ENCODE data around the gene SEC24B. TPM values are rescaled to one million over a fixed set of nuclear protein-coding genes. Genes with fewer than 3 reads are reported as not detected.
"Not testable (repeated sequence)": the region's sequence is repeated elsewhere in the genome, so short reads cannot be mapped to it uniquely, and the experiment has no call there.

The SEC24B gene
- total RNA-seq, 1 donor from 2014 or later, result 26.4 TPM

GRCh38 chr4:109510687-109511086 is 77.1 kb downstream of the SEC24B start:
- Histone ChIP-seq H3K9me3 (replicated peaks) (no peaks in the 10 kb centered on the region), H3K4me3 (no peak overlapping the region), H3K27me3 (ENCODE audit: low read depth) (no peaks in the 10 kb centered on the region), H3K4me1 (peaks cover 6% of the 10 kb centered on the region), H3K36me3 (peaks cover 82% of the 10 kb centered on the region), H3K27ac (replicated peaks) (no peak overlapping the region)
- TF ChIP-seq CTCF (IDR thresholded peaks at IDR 0.05; ENCODE audit: borderline replicate concordance), result no peak
- no peak for DNase-seq
- intact Hi-C loops (cut with micrococcal nuclease), result no loop called here

GRCh38 chr4:109511414-109511813 is 77.8 kb downstream of the SEC24B start:
- intact Hi-C loops (cut with micrococcal nuclease), result no loop called here

GRCh38 chr4:109513368-109513767 is 79.8 kb downstream of the SEC24B start:
- DNase-seq; H3K27ac ChIP-seq (replicated peaks); H3K27me3 ChIP-seq (ENCODE audit: low read depth); H3K9me3 ChIP-seq (replicated peaks); H3K4me3 ChIP-seq; intact Hi-C loops (cut with micrococcal nuclease); H3K4me1 ChIP-seq: not testable (repeated sequence)
- peaks cover 83% of the 10 kb centered on the region for H3K36me3 ChIP-seq

More at GRCh38 chr4:109511414-109511813, 77.8 kb downstream of the SEC24B start:
- Histone ChIP-seq H3K4me3 (no peak overlapping the region), H3K27ac (replicated peaks) (no peak overlapping the region), H3K36me3 (peaks cover 84% of the 10 kb centered on the region), H3K27me3 (ENCODE audit: low read depth) (no peaks in the 10 kb centered on the region), H3K4me1 (peaks cover 6% of the 10 kb centered on the region), H3K9me3 (replicated peaks) (no peaks in the 10 kb centered on the region)
- no peak for TF ChIP-seq CTCF (IDR thresholded peaks at IDR 0.05; ENCODE audit: borderline replicate concordance)
- no peak for DNase-seq

- no peaks in the 10 kb centered on the region for H3K4me1 ChIP-seq
- H3K9me3 ChIP-seq (replicated peaks), result no peaks in the 10 kb centered on the region
- no peak overlapping the region for H3K27ac ChIP-seq (replicated peaks)
- DNase-seq, result no peak
- H3K36me3 ChIP-seq, result peaks cover 98% of the 10 kb centered on the region
- no peak for TF ChIP-seq CTCF (IDR thresholded peaks at IDR 0.05; ENCODE audit: borderline replicate concordance)
- intact Hi-C loops (cut with micrococcal nuclease), result no loop called here
- H3K4me3 ChIP-seq, result no peak overlapping the region
- H3K27me3 ChIP-seq (ENCODE audit: low read depth), result no peaks in the 10 kb centered on the region
Observed at GRCh38 chr4:109532182-109532581, 98.6 kb downstream of the SEC24B start.

- intact Hi-C loops (cut with micrococcal nuclease), result no loop called here
- Histone ChIP-seq H3K27ac (replicated peaks) (no peak overlapping the region), H3K36me3 (peaks cover 35% of the 10 kb centered on the region), H3K4me1 (peaks cover 4% of the 10 kb centered on the region), H3K9me3 (replicated peaks) (peaks cover 10% of the 10 kb centered on the region), H3K27me3 (ENCODE audit: low read depth) (no peaks in the 10 kb centered on the region), H3K4me3 (no peak overlapping the region)
- no peak for TF ChIP-seq CTCF (IDR thresholded peaks at IDR 0.05; ENCODE audit: borderline replicate concordance)
- no peak for DNase-seq
Observed at GRCh38 chr4:109545401-109545800, 111.8 kb downstream of the SEC24B start.

- intact Hi-C loops (cut with micrococcal nuclease), result no loop called here
- TF ChIP-seq CTCF (IDR thresholded peaks at IDR 0.05; ENCODE audit: borderline replicate concordance), result no peak
- no peak overlapping the region for H3K4me3 ChIP-seq
- peaks cover 10% of the 10 kb centered on the region for H3K9me3 ChIP-seq (replicated peaks)
- peaks cover 18% of the 10 kb centered on the region for H3K36me3 ChIP-seq
- DNase-seq, result no peak
- H3K4me1 ChIP-seq, result peaks cover 4% of the 10 kb centered on the region
- no peaks in the 10 kb centered on the region for H3K27me3 ChIP-seq (ENCODE audit: low read depth)
- no peak overlapping the region for H3K27ac ChIP-seq (replicated peaks)
Observed at GRCh38 chr4:109547394-109547793, 113.8 kb downstream of the SEC24B start.
